DND-41 (cell line): ENCODE data around the gene LARP6.

Source experiments
- ATAC-seq: fragments of 200-7000 bp; cut with Tn5 transposase; 3 replicates; pipeline ENCODE4 v1.9.1; 2021; ENCODE audit warnings: low read depth; ENCODE audit not compliant: insufficient read depth
- DNase-seq: peaks from one replicate; pipeline ENCODE4 v3.0.0-alpha.2; 2020
- H2AFZ ChIP-seq: 2 replicates; pipeline ENCODE4 v1.6.0; 2012; ENCODE audit warnings: low read depth, low read length
- H3K27ac ChIP-seq: 2 replicates; pipeline ENCODE4 v1.5.1; 2012; ENCODE audit warnings: low read length, inconsistent platforms
- H3K27me3 ChIP-seq: fragments of 200-600 bp; sonication (generic); 2 replicates; pipeline ENCODE4 v1.6.0; 2012; ENCODE audit warnings: low read length, mild to moderate bottlenecking, inconsistent platforms; ENCODE audit not compliant: insufficient read depth, poor library complexity
- H3K36me3 ChIP-seq: 2 replicates; pipeline ENCODE4 v1.5.1; 2012; ENCODE audit warnings: low read length, inconsistent platforms; ENCODE audit not compliant: insufficient read depth
- H3K4me1 ChIP-seq: 2 replicates; pipeline ENCODE4 v1.5.1; 2012; ENCODE audit warnings: mild to moderate bottlenecking, low read length; ENCODE audit not compliant: insufficient read depth
- H3K4me2 ChIP-seq: 2 replicates; pipeline ENCODE4 v1.6.0; 2012; ENCODE audit warnings: mild to moderate bottlenecking, moderate library complexity, low read length, inconsistent platforms; ENCODE audit not compliant: insufficient read depth
- H3K4me3 ChIP-seq, 2 experiments: fragments of 200-600 bp in 1 of 2; shearing (Covaris generic) in 1 of 2; 2 replicates each; pipeline ENCODE4 v1.5.1; 2012 to 2016; ENCODE audit warnings: inconsistent platforms in 2 of 2, low read length in 2 of 2, mild to moderate bottlenecking in 2 of 2, low read depth in 1 of 2, moderate library complexity in 1 of 2
- H3K79me2 ChIP-seq: 2 replicates; pipeline ENCODE4 v1.6.0; 2012; ENCODE audit warnings: low read length, inconsistent platforms; ENCODE audit not compliant: insufficient read depth
- H3K9ac ChIP-seq: 2 replicates; pipeline ENCODE4 v1.6.0; 2012; ENCODE audit warnings: low read depth, mild to moderate bottlenecking, inconsistent platforms, low read length, moderate library complexity
- H3K9me3 ChIP-seq: 2 replicates; pipeline ENCODE4 v1.5.1; 2012; ENCODE audit warnings: low read length, moderate library complexity, mild to moderate bottlenecking, inconsistent platforms; ENCODE audit not compliant: insufficient read depth, severe bottlenecking
- H4K20me1 ChIP-seq: 2 replicates; pipeline ENCODE4 v1.6.0; 2012; ENCODE audit warnings: low read length; ENCODE audit not compliant: insufficient read depth
- EZH2 ChIP-seq: IDR thresholded peaks from 3 replicates; pipeline ENCODE4 v1.6.1; 2012; ENCODE audit warnings: borderline replicate concordance, low read depth, mild to moderate bottlenecking, moderate library complexity, low read length, inconsistent platforms; ENCODE audit not compliant: severe bottlenecking
- TF ChIP-seq, protein P1 (sequence below): IDR thresholded peaks from 2 replicates; pipeline ENCODE4 v1.5.1; 2012; ENCODE audit warnings: borderline replicate concordance, low read length, moderate library complexity, mild to moderate bottlenecking; ENCODE audit not compliant: poor library complexity, severe bottlenecking; ENCODE audit errors: extremely low read depth

Gene LARP6

DNA sequence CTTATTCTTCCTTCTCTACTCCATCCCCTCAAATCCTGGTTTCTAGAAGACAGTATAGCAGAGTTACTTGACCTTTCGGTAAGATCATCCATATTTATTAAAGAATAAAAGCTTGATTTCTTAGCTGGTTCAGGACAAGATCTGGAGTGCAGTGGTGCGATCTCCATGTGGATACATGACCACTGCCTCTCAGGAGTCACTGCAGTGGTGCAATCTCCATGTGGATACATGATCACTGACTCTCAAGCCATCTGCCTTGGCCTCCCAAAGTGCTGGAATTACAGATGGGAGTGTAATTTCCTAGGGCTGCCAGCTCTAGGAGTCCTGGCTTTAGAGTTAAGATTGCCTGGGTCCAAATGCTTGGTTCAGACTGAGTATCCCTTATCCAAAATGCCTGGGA lies 16.5 kb downstream of the LARP6 start:
- Histone ChIP-seq H3K4me2 (no peak overlapping the region), H3K9ac (no peak overlapping the region), H3K9me3 (no peaks in the 10 kb centered on the region), H3K36me3 (no peaks in the 10 kb centered on the region), H3K79me2 (no peaks in the 10 kb centered on the region), H2AFZ (no peak overlapping the region), H3K27me3 (no peaks in the 10 kb centered on the region), H3K4me1 (no peaks in the 10 kb centered on the region), H3K4me3 (no peak overlapping the region), H3K27ac (no peak overlapping the region), H4K20me1 (no peaks in the 10 kb centered on the region)
- TF ChIP-seq, protein P1, sequence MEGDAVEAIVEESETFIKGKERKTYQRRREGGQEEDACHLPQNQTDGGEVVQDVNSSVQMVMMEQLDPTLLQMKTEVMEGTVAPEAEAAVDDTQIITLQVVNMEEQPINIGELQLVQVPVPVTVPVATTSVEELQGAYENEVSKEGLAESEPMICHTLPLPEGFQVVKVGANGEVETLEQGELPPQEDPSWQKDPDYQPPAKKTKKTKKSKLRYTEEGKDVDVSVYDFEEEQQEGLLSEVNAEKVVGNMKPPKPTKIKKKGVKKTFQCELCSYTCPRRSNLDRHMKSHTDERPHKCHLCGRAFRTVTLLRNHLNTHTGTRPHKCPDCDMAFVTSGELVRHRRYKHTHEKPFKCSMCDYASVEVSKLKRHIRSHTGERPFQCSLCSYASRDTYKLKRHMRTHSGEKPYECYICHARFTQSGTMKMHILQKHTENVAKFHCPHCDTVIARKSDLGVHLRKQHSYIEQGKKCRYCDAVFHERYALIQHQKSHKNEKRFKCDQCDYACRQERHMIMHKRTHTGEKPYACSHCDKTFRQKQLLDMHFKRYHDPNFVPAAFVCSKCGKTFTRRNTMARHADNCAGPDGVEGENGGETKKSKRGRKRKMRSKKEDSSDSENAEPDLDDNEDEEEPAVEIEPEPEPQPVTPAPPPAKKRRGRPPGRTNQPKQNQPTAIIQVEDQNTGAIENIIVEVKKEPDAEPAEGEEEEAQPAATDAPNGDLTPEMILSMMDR = no peak
- TF ChIP-seq EZH2 = no peak
- no peak for DNase-seq
- no peak for ATAC-seq

DNA sequence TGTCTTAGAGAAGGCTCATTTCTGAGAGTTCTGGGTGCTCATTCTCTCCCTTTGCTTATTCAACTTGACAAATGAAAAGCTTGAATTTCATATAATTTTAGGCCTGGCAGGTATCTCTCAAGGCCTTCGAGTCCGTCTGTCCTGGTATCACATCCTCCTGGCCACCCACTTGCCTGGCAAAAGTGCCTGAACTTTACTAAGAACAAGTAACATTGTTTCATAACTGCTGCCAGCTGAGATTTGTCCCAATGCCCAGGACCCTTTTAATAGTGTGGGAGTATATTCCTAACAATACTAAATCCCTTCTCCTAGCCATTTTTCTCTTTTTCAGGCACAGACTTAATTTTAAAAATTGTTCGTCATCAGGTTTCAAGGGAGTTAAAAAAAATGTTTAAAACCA lies 18.1 kb downstream of the LARP6 start:
- no peaks in the 10 kb centered on the region for H3K4me1 ChIP-seq
- TF ChIP-seq, protein P1 = no peak
- no peak for TF ChIP-seq EZH2
- no peaks in the 10 kb centered on the region for H3K27me3 ChIP-seq
- H3K4me3 ChIP-seq = no peak overlapping the region
- H4K20me1 ChIP-seq = no peaks in the 10 kb centered on the region
- no peaks in the 10 kb centered on the region for H3K79me2 ChIP-seq
- no peak overlapping the region for H2AFZ ChIP-seq
- no peak overlapping the region for H3K9ac ChIP-seq
- DNase-seq = no peak
- no peaks in the 10 kb centered on the region for H3K36me3 ChIP-seq
- H3K9me3 ChIP-seq = no peaks in the 10 kb centered on the region
- no peak overlapping the region for H3K27ac ChIP-seq
- H3K4me2 ChIP-seq = no peak overlapping the region
- ATAC-seq = no peak

DNA sequence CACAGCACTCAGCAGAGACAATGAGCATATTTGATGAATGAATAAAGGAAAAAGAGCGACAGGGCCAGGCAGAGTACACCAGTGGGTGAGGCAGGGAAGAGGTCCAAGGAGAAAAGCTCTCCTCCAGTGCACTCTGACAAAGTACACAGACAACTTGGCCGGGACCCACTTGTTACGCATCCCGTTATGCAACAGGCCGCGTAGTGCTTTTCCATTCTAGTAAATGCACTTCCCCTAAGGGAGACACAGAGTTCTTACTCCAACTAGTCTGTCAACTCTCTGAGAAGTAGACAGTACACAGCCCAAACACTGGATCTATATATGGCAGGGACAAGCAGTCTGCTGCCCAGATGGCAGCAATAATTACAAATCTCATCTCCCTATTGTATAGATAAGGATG lies 18.5 kb downstream of the LARP6 start:
- H3K36me3 ChIP-seq = no peaks in the 10 kb centered on the region
- no peak overlapping the region for H3K4me3 ChIP-seq
- no peak overlapping the region for H3K27ac ChIP-seq
- no peak overlapping the region for H3K9ac ChIP-seq
- H3K79me2 ChIP-seq = no peaks in the 10 kb centered on the region
- H3K9me3 ChIP-seq = no peaks in the 10 kb centered on the region
- ATAC-seq (no peak), DNase-seq (no peak)
- no peaks in the 10 kb centered on the region for H3K4me1 ChIP-seq
- TF ChIP-seq, protein P1 = no peak
- no peak for TF ChIP-seq EZH2
- H3K27me3 ChIP-seq = no peaks in the 10 kb centered on the region
- H4K20me1 ChIP-seq = no peaks in the 10 kb centered on the region
- H2AFZ ChIP-seq = no peak overlapping the region
- no peak overlapping the region for H3K4me2 ChIP-seq

DNA sequence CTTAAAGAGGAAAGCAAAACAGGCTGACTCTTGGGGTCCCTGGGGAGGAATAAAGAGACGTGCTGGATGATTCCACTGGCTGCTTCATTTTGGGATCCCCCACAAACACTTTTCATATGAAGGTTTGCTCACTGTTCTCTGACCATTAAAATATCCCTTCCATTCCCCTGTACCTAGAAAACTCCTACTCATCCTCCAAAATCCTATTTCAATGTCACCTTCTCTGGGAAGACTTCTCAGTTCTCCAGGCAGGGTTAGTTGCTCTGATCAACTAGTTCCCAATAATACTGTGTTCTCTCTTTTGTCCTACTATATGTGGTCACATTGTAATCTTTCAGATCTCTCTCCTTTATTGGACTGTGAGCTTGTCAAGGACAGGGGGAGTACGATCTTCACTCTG lies 19.0 kb downstream of the LARP6 start:
- H4K20me1 ChIP-seq = no peaks in the 10 kb centered on the region
- no peak for ATAC-seq
- H3K4me1 ChIP-seq = no peaks in the 10 kb centered on the region
- H3K4me2 ChIP-seq = no peak overlapping the region
- no peak overlapping the region for H3K4me3 ChIP-seq
- H3K27ac ChIP-seq = no peak overlapping the region
- H3K9me3 ChIP-seq = no peaks in the 10 kb centered on the region
- no peak overlapping the region for H2AFZ ChIP-seq
- no peak for TF ChIP-seq EZH2
- TF ChIP-seq, protein P1 = no peak
- H3K79me2 ChIP-seq = no peaks in the 10 kb centered on the region
- no peak for DNase-seq
- no peaks in the 10 kb centered on the region for H3K27me3 ChIP-seq
- H3K36me3 ChIP-seq = no peaks in the 10 kb centered on the region
- H3K9ac ChIP-seq = no peak overlapping the region
